OCI-LY1 (cell line): ENCODE measurements around the gene SEPSECS.

Source experiments
- H2AFZ ChIP-seq: fragments of 200-600 bp; sonication (generic), shearing (Covaris generic); 2 replicates; pipeline ENCODE4 v1.6.0; 2014; ENCODE audit warnings: antibody characterized with exemption, mild to moderate bottlenecking, low read length
- H3F3A ChIP-seq: fragments of 200-600 bp; sonication (generic), shearing (Covaris generic); 2 replicates; pipeline ENCODE4 v1.6.0; 2014; ENCODE audit warnings: mild to moderate bottlenecking, antibody characterized with exemption, low read length, moderate library complexity; ENCODE audit not compliant: insufficient read depth
- H3K27ac ChIP-seq: fragments of 200-600 bp; sonication (generic); 2 replicates; pipeline ENCODE4 v1.5.1; 2014; ENCODE audit warnings: low read length, mixed run types, mild to moderate bottlenecking, low read depth; ENCODE audit not compliant: poor library complexity, severe bottlenecking
- H3K27me3 ChIP-seq: fragments of 200-600 bp; sonication (generic); 2 replicates; pipeline ENCODE4 v1.6.0; 2014; ENCODE audit warnings: antibody characterized with exemption, mild to moderate bottlenecking, low read length, moderate library complexity; ENCODE audit not compliant: insufficient read depth
- H3K36me3 ChIP-seq: fragments of 200-600 bp; sonication (generic); 2 replicates; pipeline ENCODE4 v1.6.1; 2014; ENCODE audit warnings: mild to moderate bottlenecking, antibody characterized with exemption, low read length, moderate library complexity, mixed read lengths; ENCODE audit not compliant: insufficient read depth
- H3K4me1 ChIP-seq: fragments of 200-600 bp; sonication (generic); 2 replicates; pipeline ENCODE4 v1.5.1; 2014; ENCODE audit warnings: mild to moderate bottlenecking, low read length, moderate library complexity; ENCODE audit not compliant: insufficient read depth, severe bottlenecking
- H3K4me2 ChIP-seq: fragments of 200-600 bp; sonication (generic), shearing (Covaris generic); 2 replicates; pipeline ENCODE4 v1.6.1; 2014; ENCODE audit warnings: low read length
- H3K4me3 ChIP-seq: fragments of 200-600 bp; sonication (generic); 2 replicates; pipeline ENCODE4 v1.5.1; 2014; ENCODE audit warnings: low read length, low read depth, mild to moderate bottlenecking, mixed read lengths; ENCODE audit not compliant: poor library complexity, severe bottlenecking
- H3K79me2 ChIP-seq: fragments of 200-600 bp; shearing (Covaris generic); 2 replicates; pipeline ENCODE4 v1.6.1; 2016; ENCODE audit warnings: mixed run types, low read length, mixed read lengths; ENCODE audit not compliant: insufficient read depth
- H3K9ac ChIP-seq: fragments of 200-600 bp; sonication (generic), shearing (Covaris generic); 2 replicates; pipeline ENCODE4 v1.6.1; 2014; ENCODE audit warnings: mild to moderate bottlenecking, low read length, mixed read lengths
- H3K9me2 ChIP-seq: fragments of 200-600 bp; sonication (generic), shearing (Covaris generic); 2 replicates; pipeline ENCODE4 v1.6.1; 2014; ENCODE audit warnings: low read depth, mild to moderate bottlenecking, low read length, mixed read lengths
- H3K9me3 ChIP-seq: fragments of 200-600 bp; shearing (Covaris generic); 2 replicates; pipeline ENCODE4 v1.6.1; 2014; ENCODE audit warnings: low read length, mixed read lengths
- H4K20me1 ChIP-seq: fragments of 200-600 bp; sonication (generic), shearing (Covaris generic); 2 replicates; pipeline ENCODE4 v1.6.0; 2016; ENCODE audit warnings: mild to moderate bottlenecking, low read length; ENCODE audit not compliant: insufficient read depth
- CTCF ChIP-seq: fragments of 200-600 bp; sonication (generic), shearing (Covaris generic); IDR thresholded peaks from 2 replicates; pipeline ENCODE4 v1.5.1; 2017; ENCODE audit warnings: mild to moderate bottlenecking, antibody characterized with exemption, low read length, moderate library complexity, mixed read lengths
- EZH2 ChIP-seq: fragments of 200-600 bp; sonication (generic), shearing (Covaris generic); IDR thresholded peaks from 2 replicates; pipeline ENCODE4 v1.8.0; 2017; ENCODE audit warnings: borderline replicate concordance, mixed run types, mild to moderate bottlenecking, antibody characterized with exemption, low read length, moderate library complexity, mixed read lengths

Gene SEPSECS

GRCh38 chr4:25155947-25156346 lies 4.3 kb downstream of the SEPSECS start:
- H2AFZ ChIP-seq: no peak overlapping the region
- no peaks in the 10 kb centered on the region for H3K36me3 ChIP-seq
- peaks cover 5% of the 10 kb centered on the region for H3K4me1 ChIP-seq
- no peak overlapping the region for H3K9ac ChIP-seq
- no peak overlapping the region for H3K4me2 ChIP-seq
- H3K79me2 ChIP-seq: no peaks in the 10 kb centered on the region
- H3K9me3 ChIP-seq: no peaks in the 10 kb centered on the region
- no peaks in the 10 kb centered on the region for H3K27me3 ChIP-seq
- no peaks in the 10 kb centered on the region for H4K20me1 ChIP-seq
- no peaks in the 10 kb centered on the region for H3K9me2 ChIP-seq
- no peak overlapping the region for H3K4me3 ChIP-seq
- H3F3A ChIP-seq: no peaks in the 10 kb centered on the region
- no peak overlapping the region for H3K27ac ChIP-seq
- TF ChIP-seq EZH2 (no peak), CTCF (no peak)

DNA sequence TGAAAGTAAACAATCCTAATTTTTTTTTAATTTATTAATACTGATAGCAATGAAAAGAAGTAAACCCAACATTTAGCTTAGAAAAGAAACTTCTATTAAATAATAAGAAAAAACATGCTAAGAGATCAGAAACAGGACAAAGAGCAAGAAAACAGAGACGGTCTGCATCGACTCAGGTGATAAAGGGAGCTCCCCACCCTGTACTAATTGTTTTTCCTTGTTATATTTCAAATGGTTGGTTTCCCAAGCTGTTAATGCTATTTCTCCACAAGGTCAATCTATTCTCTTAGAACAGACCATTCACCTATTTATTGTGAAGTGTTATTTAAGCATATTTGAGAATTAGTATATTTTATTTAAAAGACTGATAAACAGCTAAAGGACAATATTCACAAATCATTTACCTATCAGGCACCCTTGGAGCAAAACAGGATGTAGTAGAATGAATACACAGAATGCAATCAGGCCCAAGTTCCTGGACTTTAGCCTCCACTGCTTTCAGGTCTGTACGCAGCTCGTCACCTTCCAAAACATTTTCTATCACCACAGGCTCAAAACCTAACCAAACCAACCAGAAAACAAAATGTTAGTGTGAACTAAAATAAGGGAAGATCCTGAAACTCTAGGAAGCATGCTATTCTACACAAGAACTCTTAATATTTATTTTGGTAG lies 5.5 kb downstream of the SEPSECS start:
- Histone ChIP-seq H2AFZ (no peak overlapping the region), H3K9ac (no peak overlapping the region)

DNA sequence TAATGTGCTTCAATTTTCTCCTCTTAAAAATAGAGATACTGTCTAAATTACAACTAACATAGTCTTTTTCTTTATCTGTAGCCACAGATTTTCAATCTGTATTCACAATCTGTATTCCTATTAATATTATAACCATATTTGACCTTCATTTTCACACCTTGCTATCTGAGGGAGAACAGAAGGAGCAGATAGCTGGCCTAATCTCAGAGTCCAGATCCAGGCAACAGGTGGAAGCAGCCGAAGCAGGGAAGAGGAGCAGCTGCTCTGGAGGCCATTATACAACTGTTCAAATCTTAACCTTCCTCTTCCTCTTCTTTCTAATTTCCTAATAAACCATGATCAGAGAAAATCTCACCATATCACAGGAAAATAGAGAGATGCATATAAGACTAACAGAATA lies 14.2 kb downstream of the SEPSECS start:
- H3K4me2 ChIP-seq: no peak overlapping the region
- no peak overlapping the region for H2AFZ ChIP-seq
- no peaks in the 10 kb centered on the region for H3K79me2 ChIP-seq
- no peaks in the 10 kb centered on the region for H3K4me1 ChIP-seq
- H3K36me3 ChIP-seq: no peaks in the 10 kb centered on the region
- no peak overlapping the region for H3K4me3 ChIP-seq
- H3K9me3 ChIP-seq: no peaks in the 10 kb centered on the region
- no peaks in the 10 kb centered on the region for H3K9me2 ChIP-seq
- H3K9ac ChIP-seq: no peak overlapping the region
- H4K20me1 ChIP-seq: no peaks in the 10 kb centered on the region
- TF ChIP-seq EZH2 (no peak), CTCF (no peak)
- no peak overlapping the region for H3K27ac ChIP-seq
- H3K27me3 ChIP-seq: no peaks in the 10 kb centered on the region
- H3F3A ChIP-seq: no peaks in the 10 kb centered on the region

More for the DNA sequence above, 5.5 kb downstream of the SEPSECS start:
- Histone ChIP-seq H3K4me1 (peaks cover 5% of the 10 kb centered on the region), H4K20me1 (no peaks in the 10 kb centered on the region), H3K27me3 (no peaks in the 10 kb centered on the region), H3K4me2 (no peak overlapping the region), H3K9me3 (no peaks in the 10 kb centered on the region), H3K79me2 (no peaks in the 10 kb centered on the region), H3F3A (no peaks in the 10 kb centered on the region), H3K36me3 (no peaks in the 10 kb centered on the region), H3K27ac (no peak overlapping the region), H3K9me2 (no peaks in the 10 kb centered on the region), H3K4me3 (no peak overlapping the region)
- TF ChIP-seq EZH2 (no peak), CTCF (no peak)
